Activated CD4-positive, alpha-beta T cell treated with anti-CD3 and anti-CD28 coated beads, Interleukin-2, amount 50 U/mL, for 1 hour (primary cell): ENCODE data around the gene B9D2.

Experiments
- DNase-seq: peaks from one replicate; pipeline ENCODE4 v3.0.0-alpha.2; 2020

B9D2 gene

GRCh38 chr19:41327076-41327575, 36.8 kb downstream of the B9D2 start:
- no peak for DNase-seq

- no peak for DNase-seq
Observed at GRCh38 chr19:41325947-41326706, 37.8 kb downstream of the B9D2 start.

- DNase-seq: no peak
Observed at GRCh38 chr19:41325640-41325946, 38.4 kb downstream of the B9D2 start.

GRCh38 chr19:41324921-41325639, 38.9 kb downstream of the B9D2 start:
- DNase-seq: no peak

GRCh38 chr19:41324231-41324702, 39.7 kb downstream of the B9D2 start:
- DNase-seq: no peak

GRCh38 chr19:41323430-41324125, 40.4 kb downstream of the B9D2 start:
- DNase-seq: no peak

- DNase-seq: no peak
Observed at GRCh38 chr19:41323023-41323422, 40.9 kb downstream of the B9D2 start.

- DNase-seq: no peak
Observed at GRCh38 chr19:41322451-41322850, 41.5 kb downstream of the B9D2 start.

GRCh38 chr19:41321600-41322270, 42.2 kb downstream of the B9D2 start:
- no peak for DNase-seq

- DNase-seq: no peak
Observed at GRCh38 chr19:41321204-41321599, 42.7 kb downstream of the B9D2 start.

- DNase-seq: no peak
Observed at GRCh38 chr19:41320568-41320967, 43.4 kb downstream of the B9D2 start.

- DNase-seq: no peak
Observed at GRCh38 chr19:41320185-41320518, 43.8 kb downstream of the B9D2 start.

GRCh38 chr19:41319500-41320184, 44.3 kb downstream of the B9D2 start:
- no peak for DNase-seq

- no peak for DNase-seq
Observed at GRCh38 chr19:41318696-41319499, 45.1 kb downstream of the B9D2 start.

GRCh38 chr19:41316306-41316920, 47.5 kb downstream of the B9D2 start:
- DNase-seq: no peak

GRCh38 chr19:41311613-41312012, 52.3 kb downstream of the B9D2 start:
- DNase-seq: no peak

- DNase-seq: no peak
Observed at GRCh38 chr19:41311072-41311471, 52.9 kb downstream of the B9D2 start.

- peak; percentile 87 for DNase-seq
Observed at GRCh38 chr19:41310033-41310831, 53.7 kb downstream of the B9D2 start, which contains the start of gene CCDC97. CCDC97 (plus strand) TSS chr19:41310172; CDS start chr19:41310311, 139 bp downstream.

GRCh38 chr19:41309180-41310032, 54.5 kb downstream of the B9D2 start:
- DNase-seq: no peak
